GM23248 (cell line): ENCODE results near the gene NOL3.

Source experiments
- EZH2 ChIP-seq: fragments of 200-600 bp; sonication (generic); IDR thresholded peaks from 2 replicates; pipeline ENCODE4 v1.6.1; 2018; ENCODE audit warnings: antibody characterized with exemption, mild to moderate bottlenecking; ENCODE audit not compliant: insufficient read depth, poor library complexity, severe bottlenecking
- EZH2phosphoT487 ChIP-seq: fragments of 200-600 bp; sonication (generic); IDR thresholded peaks from 2 replicates; pipeline ENCODE4 v1.6.1; 2018; ENCODE audit warnings: antibody characterized with exemption, moderate library complexity, mild to moderate bottlenecking, low read depth; ENCODE audit not compliant: insufficient read depth

DNA sequence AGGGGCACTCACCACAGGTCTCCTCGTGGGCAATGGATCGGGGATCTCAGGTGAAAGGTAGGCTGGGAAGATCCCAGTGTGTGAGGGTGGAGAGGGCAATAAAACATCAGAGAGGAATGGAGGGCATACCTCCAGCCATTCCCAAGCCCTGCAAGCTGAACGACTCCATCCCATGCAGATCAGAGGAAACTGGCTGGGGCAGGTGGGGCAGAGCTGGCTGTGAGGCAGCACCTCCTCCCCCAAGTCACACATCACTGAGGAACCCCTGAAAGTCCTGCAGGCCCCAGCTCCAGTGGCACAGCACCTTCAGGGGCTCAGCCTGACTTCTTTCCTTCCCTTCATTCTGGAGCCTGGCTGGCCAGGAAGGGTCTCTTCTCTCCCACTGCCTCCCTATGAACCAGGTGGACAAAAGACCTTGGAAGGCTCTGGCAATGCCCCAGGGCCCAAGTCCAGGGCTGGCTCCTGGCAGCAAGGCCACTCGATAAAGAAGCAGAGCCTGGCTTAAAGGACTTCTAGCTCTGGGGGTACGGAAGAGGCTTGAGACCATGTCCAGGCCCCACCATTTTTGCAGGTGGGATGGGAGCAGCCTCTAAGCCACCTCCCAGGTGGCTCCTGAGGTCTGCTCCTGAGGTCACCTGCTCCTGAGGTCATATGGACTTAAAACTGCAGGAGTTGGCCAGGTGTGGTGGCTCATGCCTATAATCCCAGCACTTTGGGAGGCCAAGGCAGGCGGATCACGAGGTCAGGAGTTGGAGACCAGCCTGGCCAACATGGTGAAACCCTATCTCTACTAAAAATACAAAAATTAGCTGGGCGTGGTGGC, 43.1 kb downstream of the NOL3 start:
- TF ChIP-seq EZH2 (no peak), EZH2phosphoT487 (no peak)
